ENCODE measurements around the gene CDC14A.
"Not testable (repeated sequence)": the region's sequence is repeated elsewhere in the genome, so short reads cannot be mapped to it uniquely, and the experiment has no call there.

The CDC14A gene

GRCh38 chr1:100362821-100363466 is 10.6 kb downstream of the CDC14A start:
- no peak for DNase-seq (ENCODE audit: low read depth in 2 of 2, low spot score in 1 of 2)

DNA sequence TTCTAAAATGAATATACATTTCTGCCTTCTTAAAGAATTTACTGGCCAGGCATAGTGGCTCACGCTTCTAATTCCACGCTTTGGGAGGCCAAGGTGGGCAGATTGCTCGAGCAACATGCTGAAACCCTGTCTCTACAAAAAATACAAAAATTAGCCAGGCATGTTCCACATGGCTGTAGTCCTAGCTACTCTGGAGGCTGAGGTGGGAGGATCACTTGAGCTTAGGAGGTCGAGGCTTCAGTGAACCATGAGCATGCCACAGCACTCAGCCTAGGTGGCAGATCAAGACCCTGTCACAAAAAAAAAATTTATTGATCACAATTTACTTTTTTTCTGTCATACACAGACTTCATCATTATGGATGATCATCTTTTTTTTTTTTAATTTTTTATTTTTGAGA is 11.5 kb downstream of the CDC14A start:
- no peak for DNase-seq (ENCODE audit: low read depth in 2 of 2, low spot score in 1 of 2)

DNA sequence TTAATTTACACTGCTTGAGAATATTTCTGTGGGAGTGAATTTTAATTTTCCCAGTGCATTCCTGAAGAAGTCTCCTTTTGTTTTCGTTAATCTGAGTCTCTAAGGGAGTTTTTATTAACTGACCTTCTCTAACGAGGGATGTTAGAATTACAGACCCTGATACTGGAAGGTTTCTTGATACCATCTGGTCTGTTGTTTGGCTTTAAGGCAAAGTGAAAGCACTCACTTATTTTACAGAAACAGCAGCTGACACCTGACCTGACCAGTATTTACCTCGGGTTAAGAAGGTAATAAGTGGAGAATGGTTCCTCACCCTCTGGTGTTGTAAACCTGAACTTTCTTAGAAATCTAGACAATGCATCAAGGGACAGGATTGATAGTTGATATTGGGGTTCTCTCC is 12.4 kb downstream of the CDC14A start:
- no peak for DNase-seq (ENCODE audit: low read depth in 2 of 2, low spot score in 1 of 2)

- no peak for DNase-seq (ENCODE audit: low read depth in 2 of 2, low spot score in 1 of 2)
These were observed 13.9 kb downstream of the CDC14A start for GRCh38 chr1:100366209-100366525.

GRCh38 chr1:100369339-100369738 is 17.0 kb downstream of the CDC14A start:
- DNase-seq (ENCODE audit: low read depth in 2 of 2, low spot score in 1 of 2) = not testable (repeated sequence)

DNA sequence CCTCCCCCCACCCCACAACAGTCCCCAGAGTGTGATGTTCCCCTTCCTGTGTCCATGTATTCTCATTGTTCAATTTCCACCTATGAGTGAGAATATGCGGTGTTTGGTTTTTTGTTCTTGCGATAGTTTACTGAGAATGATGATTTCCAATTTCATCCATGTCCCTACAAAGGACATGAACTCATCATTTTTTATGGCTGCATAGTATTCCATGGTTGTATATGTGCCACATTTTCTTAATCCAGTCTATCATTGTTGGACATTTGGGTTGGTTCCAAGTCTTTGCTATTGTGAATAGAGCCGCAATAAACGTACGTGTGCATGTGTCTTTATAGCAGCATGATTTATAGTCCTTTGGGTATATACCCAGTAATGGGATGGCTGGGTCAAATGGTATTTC is 21.6 kb downstream of the CDC14A start:
- not testable (repeated sequence) for DNase-seq (ENCODE audit: low read depth in 2 of 2, low spot score in 1 of 2)

- not testable (repeated sequence) for DNase-seq (ENCODE audit: low read depth in 2 of 2, low spot score in 1 of 2)
These were observed 24.6 kb downstream of the CDC14A start for GRCh38 chr1:100376890-100377289.

DNA sequence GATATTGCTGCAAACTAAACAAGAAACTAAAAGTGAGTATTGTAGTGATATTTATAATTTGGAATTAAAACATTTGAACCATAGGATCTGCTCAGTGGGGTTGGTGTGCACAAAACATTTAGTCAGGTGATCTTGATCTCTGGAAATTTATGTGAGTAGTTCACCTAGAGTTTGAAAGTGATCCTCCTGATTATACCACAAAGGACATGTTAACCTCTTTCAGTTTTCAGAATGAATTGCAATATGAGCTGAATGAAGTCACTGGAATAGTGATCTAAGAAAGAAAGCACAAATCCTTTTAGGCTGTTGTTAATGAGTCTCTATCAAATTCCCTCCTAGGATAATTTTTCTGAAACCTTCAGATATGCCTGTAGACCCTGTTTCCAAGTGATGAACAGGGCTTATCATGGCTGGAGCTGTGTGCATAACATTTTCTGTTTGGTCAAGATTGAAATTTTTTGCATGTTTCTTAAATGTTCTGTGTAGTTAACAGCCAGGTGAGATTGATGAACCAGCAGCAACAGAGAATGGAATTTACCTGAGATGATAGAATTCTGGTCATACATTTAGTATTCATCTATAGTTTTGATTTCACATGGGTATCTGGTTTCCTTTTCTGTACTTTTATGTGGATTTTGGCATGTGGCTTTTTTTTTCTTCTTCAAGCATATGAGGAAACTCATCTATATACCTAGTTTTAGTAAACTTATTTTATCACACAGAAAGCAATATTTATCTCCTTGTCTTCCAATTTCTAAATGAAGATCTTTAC is 25.5 kb downstream of the CDC14A start:
- DNase-seq (ENCODE audit: low read depth in 2 of 2, low spot score in 1 of 2) = no peak

DNA sequence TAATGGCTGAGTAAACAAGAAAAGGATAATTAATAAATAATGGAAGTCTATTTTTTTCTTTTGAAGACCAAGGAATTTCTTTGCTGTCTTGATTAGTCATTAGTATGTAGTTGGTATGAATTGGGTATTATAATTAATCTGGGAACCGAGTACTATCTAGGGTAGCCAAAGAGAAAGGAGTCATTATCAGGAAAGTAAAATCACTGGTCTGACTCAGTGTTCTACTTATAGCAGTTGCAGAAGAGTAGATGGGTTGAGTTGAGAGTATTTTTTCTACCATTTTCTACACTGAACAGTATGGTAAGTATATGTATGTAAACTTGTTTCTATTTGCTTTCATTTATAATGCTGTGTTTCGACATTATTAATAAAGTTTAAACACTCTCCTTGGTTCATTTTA is 26.6 kb downstream of the CDC14A start:
- no peak for DNase-seq (ENCODE audit: low read depth in 2 of 2, low spot score in 1 of 2)

DNA sequence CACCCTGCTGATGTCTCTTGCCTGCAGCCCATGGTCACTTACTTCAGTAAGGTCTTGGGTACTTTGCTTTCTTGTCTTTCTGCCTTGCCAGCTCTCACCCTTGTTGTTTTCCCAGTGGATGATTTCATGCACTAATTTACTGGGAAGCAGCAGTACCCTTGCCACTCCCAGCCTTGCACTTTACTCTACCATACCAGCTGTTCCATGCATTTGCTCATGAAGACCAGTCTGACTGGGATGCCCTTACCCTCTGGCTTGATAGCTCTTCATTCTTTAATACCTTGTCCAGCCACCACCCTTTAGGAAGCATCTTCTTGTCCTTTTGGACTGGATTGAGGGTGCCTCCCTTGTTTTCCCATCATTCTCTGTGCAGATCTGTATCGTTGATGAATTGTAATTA is 28.3 kb downstream of the CDC14A start:
- DNase-seq (ENCODE audit: low read depth in 2 of 2, low spot score in 1 of 2) = no peak

DNA sequence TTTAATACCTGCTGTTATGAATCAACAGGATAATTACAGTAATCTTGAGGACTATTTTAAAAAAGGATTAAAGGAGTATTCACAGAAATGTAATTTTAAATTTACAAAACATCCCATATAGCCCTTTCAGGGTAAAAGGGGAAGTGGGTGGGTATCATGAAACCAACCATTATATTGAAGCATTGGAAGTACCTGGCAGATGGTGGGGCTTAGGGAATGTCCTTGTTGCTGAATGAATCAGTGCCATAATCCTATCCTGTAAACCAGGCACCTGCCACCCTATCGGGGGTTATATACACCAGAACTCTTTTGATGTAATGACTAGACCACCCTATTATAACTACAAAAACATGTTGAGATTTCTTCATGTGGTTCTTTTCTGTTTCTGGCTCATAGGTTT is 30.4 kb downstream of the CDC14A start:
- no peak for DNase-seq (ENCODE audit: low read depth in 2 of 2, low spot score in 1 of 2)

DNA sequence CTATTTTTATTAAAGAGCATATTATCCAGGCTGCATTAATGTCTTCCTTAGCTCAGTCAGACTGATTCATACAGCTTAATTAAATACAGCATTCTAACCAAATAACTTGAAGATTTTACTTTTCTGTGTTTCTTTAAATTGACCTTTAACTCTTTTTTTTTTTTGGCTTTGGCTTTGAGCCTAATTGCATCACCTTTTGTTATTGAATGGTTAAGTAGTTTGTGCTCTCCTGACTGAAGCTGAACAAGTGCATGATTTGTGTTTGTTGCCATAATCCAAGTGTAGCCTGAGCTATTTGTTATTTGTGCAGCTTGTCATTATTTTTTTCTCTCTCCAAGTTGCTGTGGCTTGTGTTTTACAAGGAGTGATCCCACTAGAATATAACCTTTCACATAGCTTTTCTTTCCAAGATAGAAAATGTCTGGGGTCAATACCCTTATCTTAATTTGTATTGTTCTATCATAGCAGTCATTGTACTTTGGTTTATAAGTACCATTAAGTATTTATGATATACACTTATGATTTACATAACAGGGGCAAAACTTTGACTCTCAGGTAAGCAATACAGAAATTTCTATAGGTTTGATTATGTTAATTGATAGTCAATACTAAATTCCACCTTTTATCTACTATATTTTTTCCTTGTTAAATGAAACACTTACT is 31.6 kb downstream of the CDC14A start:
- no peak for DNase-seq (ENCODE audit: low read depth in 2 of 2, low spot score in 1 of 2)

GRCh38 chr1:100387209-100387608 is 34.9 kb downstream of the CDC14A start:
- DNase-seq (ENCODE audit: low read depth in 2 of 2, low spot score in 1 of 2) = no peak

DNA sequence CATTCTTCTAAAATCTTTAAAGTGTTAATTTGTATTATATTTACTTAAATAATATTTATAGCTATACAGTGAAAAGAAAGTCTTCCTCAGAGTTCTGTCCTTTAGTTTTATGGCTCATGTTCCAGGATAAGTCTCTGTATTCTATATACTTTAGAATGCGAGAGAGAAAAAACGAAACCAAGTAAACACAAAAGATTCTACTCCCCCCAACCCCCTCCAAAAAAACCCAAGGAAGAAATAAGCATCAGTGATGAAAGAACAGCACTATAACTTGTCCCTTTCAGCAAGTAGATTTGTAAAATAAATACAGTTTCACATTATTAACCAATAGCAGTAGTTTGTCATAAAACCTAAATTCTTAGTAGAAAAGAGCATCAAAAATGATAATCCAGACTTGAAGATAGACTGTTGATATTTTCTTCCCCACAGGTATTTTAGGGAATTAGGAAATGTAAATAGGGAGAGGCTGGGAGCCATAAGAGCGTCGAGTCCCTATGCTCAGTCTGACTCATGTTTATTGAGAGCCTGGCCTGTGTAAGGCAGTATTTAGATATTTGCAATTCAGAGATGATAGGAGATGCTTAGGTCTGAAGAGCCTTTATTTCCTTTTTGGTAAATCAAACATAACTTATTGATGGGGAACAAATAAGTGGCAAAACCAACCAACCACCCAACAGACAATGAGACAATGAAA is 35.5 kb downstream of the CDC14A start:
- DNase-seq (ENCODE audit: low read depth in 2 of 2, low spot score in 1 of 2) = no peak

- no peak for DNase-seq (ENCODE audit: low read depth in 2 of 2, low spot score in 1 of 2)
These were observed 38.2 kb downstream of the CDC14A start for GRCh38 chr1:100390531-100390930.

GRCh38 chr1:100391675-100392074 is 39.4 kb downstream of the CDC14A start:
- no peak for DNase-seq (ENCODE audit: low read depth in 2 of 2, low spot score in 1 of 2)

DNA sequence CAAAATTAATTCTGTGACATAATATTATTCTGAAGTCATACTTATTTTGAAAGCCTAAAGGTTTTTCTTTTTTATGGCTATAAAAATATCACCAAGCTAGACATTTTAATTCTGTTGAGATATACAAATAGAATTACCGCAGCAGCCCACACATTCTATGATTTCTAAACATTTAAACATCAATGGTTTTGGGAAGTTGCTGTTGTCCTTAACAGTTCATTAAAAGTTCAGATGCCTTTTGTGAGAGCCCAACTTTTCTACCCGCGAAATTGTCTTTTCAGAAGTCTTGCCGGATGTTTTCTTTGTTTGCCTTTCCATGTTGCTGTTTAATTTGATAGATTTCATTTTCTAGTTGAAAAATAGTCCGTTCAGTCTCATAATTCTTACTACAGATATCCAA is 40.5 kb downstream of the CDC14A start:
- no peak for DNase-seq (ENCODE audit: low read depth in 2 of 2, low spot score in 1 of 2)

DNA sequence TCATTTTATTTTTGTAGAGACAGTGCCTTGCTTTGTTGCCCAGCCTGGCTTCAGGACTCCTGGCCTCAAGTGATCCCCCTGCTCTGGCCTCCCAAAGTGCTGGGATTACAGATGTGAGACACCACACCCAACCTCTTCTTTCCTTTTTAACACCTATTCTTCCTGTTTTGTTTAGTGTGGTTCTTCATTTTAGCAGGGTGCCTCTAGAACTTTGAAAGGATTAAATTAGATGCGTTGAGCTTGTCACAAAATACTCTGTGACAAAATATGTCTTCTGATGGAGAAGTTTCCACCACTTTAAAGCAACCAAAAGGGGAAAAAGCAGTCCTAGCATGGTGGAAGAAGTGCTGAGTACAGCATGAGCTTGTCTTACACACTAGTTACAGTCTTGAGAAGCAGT is 42.0 kb downstream of the CDC14A start:
- no peak for DNase-seq (ENCODE audit: low read depth in 2 of 2, low spot score in 1 of 2)

GRCh38 chr1:100395913-100396312 is 43.6 kb downstream of the CDC14A start:
- DNase-seq (ENCODE audit: low read depth in 2 of 2, low spot score in 1 of 2) = no peak

- no peak for DNase-seq (ENCODE audit: low read depth in 2 of 2, low spot score in 1 of 2)
These were observed 44.3 kb downstream of the CDC14A start for GRCh38 chr1:100396651-100397050.

GRCh38 chr1:100397681-100398080 is 45.4 kb downstream of the CDC14A start:
- DNase-seq (ENCODE audit: low read depth in 2 of 2, low spot score in 1 of 2) = no peak

DNA sequence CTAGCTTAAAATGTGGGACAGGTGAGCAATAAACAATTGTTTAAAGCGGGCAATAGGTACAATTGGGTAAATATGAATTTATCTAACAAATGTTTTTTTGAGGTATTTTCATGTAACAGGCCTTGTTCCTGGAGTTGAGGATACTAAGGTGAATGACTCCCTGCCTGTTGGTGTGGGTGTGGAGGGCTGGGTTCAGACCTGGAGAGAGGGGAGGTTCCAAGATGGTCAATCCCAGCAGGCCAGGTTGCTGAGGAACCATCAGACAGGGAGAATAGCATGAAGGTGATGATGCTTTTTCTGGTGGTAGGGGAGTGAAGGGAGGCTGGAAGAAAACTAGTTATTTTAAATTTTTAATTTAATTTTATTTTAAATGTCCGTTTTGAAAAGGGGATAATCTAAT is 46.3 kb downstream of the CDC14A start:
- no peak for DNase-seq (ENCODE audit: low read depth in 2 of 2, low spot score in 1 of 2)

Data from stimulated activated CD8-positive, alpha-beta memory T cell treated with anti-CD3 and anti-CD28 coated beads, Interleukin-4, amount 100 ng/mL, for 1 hour (primary cell).